Cardiac muscle cell (in vitro differentiated cells and primary cell): ENCODE results near the gene ZNF70. TPM values are rescaled to one million over a fixed set of nuclear protein-coding genes. Genes with fewer than 3 reads are reported as not detected.

Experiments
- DNase-seq, 2 donors: peaks; one replicate each; pipeline versions ENCODE4 v3.0.0 to v3.0.0-alpha.2; 2010 to 2017; ENCODE audit warnings: low read depth in 1 of 2, low spot score in 1 of 2
- H3K27ac ChIP-seq: fragments of 200-600 bp; sonication (generic); 2 replicates; pipeline ENCODE4 v1.5.1; 2016
- H3K27me3 ChIP-seq: fragments of 200-600 bp; sonication (generic); 2 replicates; pipeline ENCODE4 v1.6.0; 2016; ENCODE audit warnings: control low read depth
- H3K36me3 ChIP-seq: fragments of 200-600 bp; sonication (generic); 2 replicates; pipeline ENCODE4 v1.5.1; 2016; ENCODE audit warnings: control low read depth
- H3K4me1 ChIP-seq: fragments of 200-600 bp; sonication (generic); 2 replicates; pipeline ENCODE4 v1.8.1; 2017; ENCODE audit warnings: low read depth, mild to moderate bottlenecking, mixed run types
- H3K4me3 ChIP-seq: fragments of 200-600 bp; sonication (generic); 2 replicates; pipeline ENCODE4 v1.5.1; 2016; ENCODE audit warnings: mild to moderate bottlenecking
- H3K9me3 ChIP-seq: fragments of 200-600 bp; sonication (generic); 2 replicates; pipeline ENCODE4 v1.5.1; 2017; ENCODE audit warnings: low read depth, mild to moderate bottlenecking, control low read depth
- CTCF ChIP-seq: IDR thresholded peaks from 2 replicates; pipeline ENCODE4 v1.5.1; 2012; ENCODE audit warnings: low read depth, mild to moderate bottlenecking, low read length
- polyA plus RNA-seq: library from polyadenylated mRNA; unstranded; fragments of >200 nt; fragmentation: Nextera tagmentation; extraction: Ambion mirVana; gene quantifications from 2 replicates; pipeline ENCODE4 v1.2.1, GENCODE V29; 2016
- total RNA-seq: library from RNA; depleted of rRNA; stranded (reverse); fragments of >200 nt; gene quantifications from 2 replicates; pipeline ENCODE4 v1.2.3, GENCODE V29; 2016

ZNF70 gene
- total and polyA plus RNA-seq, 2 experiments from 2014 or later, result 2.3 to 8.4 TPM

- H3K9me3 ChIP-seq, result no peaks in the 10 kb centered on the region
- no peak overlapping the region for H3K4me3 ChIP-seq
- TF ChIP-seq CTCF, result no peak
- no peaks in the 10 kb centered on the region for H3K4me1 ChIP-seq
- no peaks in the 10 kb centered on the region for H3K27me3 ChIP-seq
- peaks cover 2% of the 10 kb centered on the region for H3K36me3 ChIP-seq
- peak in 1 of 2 donors; percentile 44 for DNase-seq
- no peak overlapping the region for H3K27ac ChIP-seq
Measured at GRCh38 chr22:23692598-23693291, 58.2 kb downstream of the ZNF70 start.

- Histone ChIP-seq H3K27me3 (no peaks in the 10 kb centered on the region), H3K27ac (no peak overlapping the region), H3K9me3 (no peaks in the 10 kb centered on the region), H3K36me3 (peaks cover 2% of the 10 kb centered on the region), H3K4me3 (no peak overlapping the region), H3K4me1 (no peaks in the 10 kb centered on the region)
- DNase-seq, result no peak
- TF ChIP-seq CTCF, result no peak
Measured at GRCh38 chr22:23691748-23692423, 59.0 kb downstream of the ZNF70 start.

GRCh38 chr22:23690713-23691112 is 60.2 kb downstream of the ZNF70 start, which contains the start of gene RGL4:
TSS of gene RGL4 (plus strand) at chr22:23691013. CDS start at chr22:23692031, 1,018 bp downstream.
- Histone ChIP-seq H3K4me1 (no peaks in the 10 kb centered on the region), H3K4me3 (no peak within 1 kb of the TSS), H3K9me3 (no peaks in the 10 kb centered on the region), H3K27me3 (no peaks in the 10 kb centered on the region), H3K27ac (no peak within 1 kb of the TSS), H3K36me3 (peaks cover 2% of the 10 kb centered on the region)
- TF ChIP-seq CTCF, result no peak
- DNase-seq, result no peak

- Histone ChIP-seq H3K9me3 (no peaks in the 10 kb centered on the region), H3K4me3 (no peak overlapping the region), H3K36me3 (peaks cover 2% of the 10 kb centered on the region), H3K4me1 (no peaks in the 10 kb centered on the region), H3K27me3 (no peaks in the 10 kb centered on the region), H3K27ac (no peak overlapping the region)
- no peak for TF ChIP-seq CTCF
- no peak for DNase-seq
Measured at GRCh38 chr22:23689414-23689813, 61.5 kb downstream of the ZNF70 start.

Other genes with a start within 250 kb of the ZNF70 start
- not detected in 2 replicates for gene IGLL1, start 170.8 kb downstream of the ZNF70 start, total RNA-seq
- gene IGLL1, start 170.8 kb downstream of the ZNF70 start, polyA plus RNA-seq, result not detected in 2 replicates
- not detected in 2 replicates for gene DRICH1, start 118.8 kb downstream of the ZNF70 start, total RNA-seq
- gene DRICH1, start 118.8 kb downstream of the ZNF70 start, polyA plus RNA-seq, result not detected in 2 replicates
- gene RGL4, start 60.1 kb downstream of the ZNF70 start, total RNA-seq, result not detected in 2 replicates
- gene RGL4, start 60.1 kb downstream of the ZNF70 start, polyA plus RNA-seq, result 1.0 and 1.5 TPM in 2 replicates
- gene VPREB3, start 3.3 kb upstream of the ZNF70 start, total RNA-seq, result 1.1 and 2.5 TPM in 2 replicates
- 3.2 and 3.5 TPM in 2 replicates for gene VPREB3, start 3.3 kb upstream of the ZNF70 start, polyA plus RNA-seq
- gene C22orf15, start 11.9 kb upstream of the ZNF70 start, total RNA-seq, result 0.07 TPM in 1 of 2 replicates, not detected in the other
- gene C22orf15, start 11.9 kb upstream of the ZNF70 start, polyA plus RNA-seq, result 0.27 and 0.91 TPM in 2 replicates
- 77.5 and 216 TPM in 2 replicates for gene CHCHD10, start 16.9 kb upstream of the ZNF70 start, total RNA-seq
- 274 and 324 TPM in 2 replicates for gene CHCHD10, start 16.9 kb upstream of the ZNF70 start, polyA plus RNA-seq
- gene MMP11, start 21.7 kb upstream of the ZNF70 start, total RNA-seq, result 38.2 and 71.2 TPM in 2 replicates
- 39.0 and 61.1 TPM in 2 replicates for gene MMP11, start 21.7 kb upstream of the ZNF70 start, polyA plus RNA-seq
- 147 and 162 TPM in 2 replicates for gene SMARCB1, start 35.9 kb upstream of the ZNF70 start, total RNA-seq
- 170 and 175 TPM in 2 replicates for gene SMARCB1, start 35.9 kb upstream of the ZNF70 start, polyA plus RNA-seq
- 18.0 and 46.9 TPM in 2 replicates for gene DERL3, start 87.9 kb upstream of the ZNF70 start, total RNA-seq
- gene DERL3, start 87.9 kb upstream of the ZNF70 start, polyA plus RNA-seq, result 28.9 and 55.3 TPM in 2 replicates
- gene SLC2A11, start 106.8 kb upstream of the ZNF70 start, total RNA-seq, result 27.3 and 28.5 TPM in 2 replicates
- gene SLC2A11, start 106.8 kb upstream of the ZNF70 start, polyA plus RNA-seq, result 34.2 and 37.9 TPM in 2 replicates
- 855 and 1,357 TPM in 2 replicates for gene MIF, start 143.3 kb upstream of the ZNF70 start, total RNA-seq
- gene MIF, start 143.3 kb upstream of the ZNF70 start, polyA plus RNA-seq, result 4,717 and 4,854 TPM in 2 replicates
- 16.9 and 25.9 TPM in 2 replicates for gene GSTT2B, start 210.1 kb upstream of the ZNF70 start, total RNA-seq
- 28.8 and 42.8 TPM in 2 replicates for gene GSTT2B, start 210.1 kb upstream of the ZNF70 start, polyA plus RNA-seq
- gene DDTL, start 215.8 kb upstream of the ZNF70 start, total RNA-seq, result 3.5 and 6.6 TPM in 2 replicates
- 11.9 and 13.8 TPM in 2 replicates for gene DDTL, start 215.8 kb upstream of the ZNF70 start, polyA plus RNA-seq
- 115 and 309 TPM in 2 replicates for gene DDT, start 223.3 kb upstream of the ZNF70 start, total RNA-seq
- 179 and 244 TPM in 2 replicates for gene DDT, start 223.3 kb upstream of the ZNF70 start, polyA plus RNA-seq
- 1.2 and 5.2 TPM in 2 replicates for gene GSTT2, start 229.0 kb upstream of the ZNF70 start, total RNA-seq
- 5.0 and 5.1 TPM in 2 replicates for gene GSTT2, start 229.0 kb upstream of the ZNF70 start, polyA plus RNA-seq